Activated CD4-positive, CD25-positive, alpha-beta regulatory T cell treated with anti-CD3 and anti-CD28 coated beads, Interleukin-2, amount 50 U/mL, for 72 hours (primary cell): ENCODE results near the gene RFLNA.
"Not testable (repeated sequence)": the region's sequence is repeated elsewhere in the genome, so short reads cannot be mapped to it uniquely, and the experiment has no call there.

Source experiments
- DNase-seq: peaks from one replicate; pipeline ENCODE4 v3.0.0; 2021

RFLNA gene

GRCh38 chr12:124322271-124322998 lies 27.5 kb downstream of the RFLNA start:
- no peak for DNase-seq

- DNase-seq = not testable (repeated sequence)
These were observed 28.1 kb downstream of the RFLNA start for GRCh38 chr12:124322999-124323328.

GRCh38 chr12:124323771-124324530 lies 29.1 kb downstream of the RFLNA start:
- no peak for DNase-seq

- no peak for DNase-seq
These were observed 30.2 kb downstream of the RFLNA start for GRCh38 chr12:124324803-124325705.

- no peak for DNase-seq
These were observed 31.2 kb downstream of the RFLNA start for GRCh38 chr12:124326104-124326503.

- no peak for DNase-seq
These were observed 32.0 kb downstream of the RFLNA start for GRCh38 chr12:124326871-124327270.

- DNase-seq = no peak
These were observed 32.6 kb downstream of the RFLNA start for GRCh38 chr12:124327362-124328043.

GRCh38 chr12:124328116-124328515 lies 33.2 kb downstream of the RFLNA start:
- no peak for DNase-seq

- DNase-seq = no peak
These were observed 33.7 kb downstream of the RFLNA start for GRCh38 chr12:124328636-124329035.

- no peak for DNase-seq
These were observed 37.3 kb downstream of the RFLNA start for GRCh38 chr12:124332058-124332672.

- DNase-seq = no peak
These were observed 38.0 kb downstream of the RFLNA start for GRCh38 chr12:124332900-124333299.

- DNase-seq = no peak
These were observed 38.8 kb downstream of the RFLNA start for GRCh38 chr12:124333724-124334123.

- no peak for DNase-seq
These were observed 39.4 kb downstream of the RFLNA start for GRCh38 chr12:124334266-124334665.

- DNase-seq = no peak
These were observed 40.1 kb downstream of the RFLNA start for GRCh38 chr12:124334976-124335375.

GRCh38 chr12:124335426-124336183 lies 40.7 kb downstream of the RFLNA start:
- DNase-seq = no peak

- DNase-seq = no peak
These were observed 41.2 kb downstream of the RFLNA start for GRCh38 chr12:124336184-124336437.

- no peak for DNase-seq
These were observed 42.0 kb downstream of the RFLNA start for GRCh38 chr12:124336742-124337520.

GRCh38 chr12:124337622-124338021 lies 42.7 kb downstream of the RFLNA start:
- no peak for DNase-seq

GRCh38 chr12:124338448-124338847 lies 43.6 kb downstream of the RFLNA start:
- no peak for DNase-seq

GRCh38 chr12:124338876-124339603 lies 44.1 kb downstream of the RFLNA start:
- DNase-seq = no peak
